Bronchial epithelial cell (primary cell): Measurements from ENCODE around the gene ETNK2. TPM values are rescaled to one million over a fixed set of nuclear protein-coding genes. Genes with fewer than 3 reads are reported as not detected.

Source experiments
- DNase-seq: peaks from one replicate; pipeline ENCODE4 v3.0.0-alpha.2; 2010; ENCODE audit warnings: low read depth
- FAIRE-seq: peaks from 2 replicates; lab custom pipeline; 2011; peaks lifted over from hg19 to GRCh38; lab: Jason Lieb, UNC
- H3K27me3 ChIP-seq: 2 replicates; pipeline ENCODE4 v1.5.1; 2011; ENCODE audit warnings: low read length; ENCODE audit not compliant: control insufficient read depth, insufficient read depth
- H3K36me3 ChIP-seq: 2 replicates; pipeline ENCODE4 v1.5.1; 2011; ENCODE audit warnings: low read length; ENCODE audit not compliant: control insufficient read depth, insufficient read depth
- H3K4me3 ChIP-seq: 2 replicates; pipeline ENCODE4 v1.5.1; 2011; ENCODE audit warnings: mild to moderate bottlenecking, low read depth, low read length, control low read depth
- CTCF ChIP-seq: IDR thresholded peaks from 2 replicates; pipeline ENCODE4 v1.5.1; 2011; ENCODE audit warnings: mild to moderate bottlenecking, moderate library complexity, low read length, control low read depth, inconsistent platforms; ENCODE audit not compliant: insufficient read depth, severe bottlenecking
- total RNA-seq: library from RNA; depleted of rRNA; stranded (reverse); fragments of >200 nt; gene quantifications from 2 replicates; pipeline ENCODE4 v1.2.1, GENCODE V29; 2014

The ETNK2 gene
- total RNA-seq, 1 donor from 2014 or later, result 58.7 TPM

- no peaks in the 10 kb centered on the region for H3K36me3 ChIP-seq
- peak; percentile 99 for TF ChIP-seq CTCF
- DNase-seq, result peak; percentile 72
- no peaks in the 10 kb centered on the region for H3K27me3 ChIP-seq
- no peak overlapping the region for H3K4me3 ChIP-seq
- FAIRE-seq, result peak; percentile 50
These were observed 10.7 kb upstream of the ETNK2 start for GRCh38 chr1:204162494-204163074.

- TF ChIP-seq CTCF, result no peak
- no peaks in the 10 kb centered on the region for H3K36me3 ChIP-seq
- DNase-seq (no peak), FAIRE-seq (no peak)
- no peaks in the 10 kb centered on the region for H3K27me3 ChIP-seq
- no peak overlapping the region for H3K4me3 ChIP-seq
These were observed 10.0 kb upstream of the ETNK2 start for GRCh38 chr1:204161609-204162493.

- H3K27me3 ChIP-seq, result no peaks in the 10 kb centered on the region
- FAIRE-seq (no peak), DNase-seq (no peak)
- H3K4me3 ChIP-seq, result no peak overlapping the region
- no peak for TF ChIP-seq CTCF
- no peaks in the 10 kb centered on the region for H3K36me3 ChIP-seq
These were observed 6.1 kb upstream of the ETNK2 start for GRCh38 chr1:204157962-204158361.

- FAIRE-seq (no peak), DNase-seq (no peak)
- Histone ChIP-seq H3K4me3 (no peak overlapping the region), H3K27me3 (no peaks in the 10 kb centered on the region), H3K36me3 (no peaks in the 10 kb centered on the region)
- TF ChIP-seq CTCF, result no peak
These were observed 4.0 kb upstream of the ETNK2 start for GRCh38 chr1:204155881-204156280.

- Histone ChIP-seq H3K36me3 (no peaks in the 10 kb centered on the region), H3K27me3 (no peaks in the 10 kb centered on the region), H3K4me3 (no peak overlapping the region)
- FAIRE-seq (peak; percentile 100), DNase-seq (peak; percentile 97)
- TF ChIP-seq CTCF, result no peak
These were observed 2.9 kb upstream of the ETNK2 start for GRCh38 chr1:204154568-204155255.
